Ishikawa (cell line): ENCODE data around the gene CLTCL1.

Experiments
- CEBPB ChIP-seq: IDR thresholded peaks from 2 replicates; pipeline ENCODE4 v1.6.1; 2012
- CREB1 ChIP-seq: IDR thresholded peaks from 2 replicates; pipeline ENCODE4 v1.6.1; 2012; ENCODE audit warnings: low read depth
- EGR1 ChIP-seq: IDR thresholded peaks from 2 replicates; pipeline ENCODE4 v1.6.1; 2012
- EP300 ChIP-seq: IDR thresholded peaks from 2 replicates; pipeline ENCODE4 v1.6.1; 2012; ENCODE audit warnings: borderline replicate concordance
- FOXM1 ChIP-seq: IDR thresholded peaks from 2 replicates; pipeline ENCODE4 v1.6.1; 2012; ENCODE audit warnings: low read depth, borderline replicate concordance
- MAX ChIP-seq: IDR thresholded peaks from 2 replicates; pipeline ENCODE4 v1.6.1; 2012
- NFIC ChIP-seq: IDR thresholded peaks from 2 replicates; pipeline ENCODE4 v1.6.1; 2012
- RAD21 ChIP-seq: IDR thresholded peaks from 2 replicates; pipeline ENCODE4 v1.6.1; 2012; ENCODE audit warnings: low read depth
- TAF1 ChIP-seq: IDR thresholded peaks from 2 replicates; pipeline ENCODE4 v1.6.1; 2012; ENCODE audit warnings: low read depth, mild to moderate bottlenecking
- TCF12 ChIP-seq: IDR thresholded peaks from 2 replicates; pipeline ENCODE4 v1.6.1; 2012; ENCODE audit warnings: low read depth
- TEAD4 ChIP-seq: IDR thresholded peaks from 2 replicates; pipeline ENCODE4 v1.6.1; 2012
- YY1 ChIP-seq: IDR thresholded peaks from 2 replicates; pipeline ENCODE4 v1.6.1; 2012; ENCODE audit warnings: low read depth
- ZBTB7A ChIP-seq: IDR thresholded peaks from 2 replicates; pipeline ENCODE4 v1.6.1; 2012; ENCODE audit warnings: low read depth
- TF ChIP-seq, protein P1 (sequence below): IDR thresholded peaks from 2 replicates; pipeline ENCODE4 v1.6.1; 2012; ENCODE audit warnings: low read depth, mild to moderate bottlenecking
- TF ChIP-seq, protein P2 (sequence below): IDR thresholded peaks from 2 replicates; pipeline ENCODE4 v1.6.1; 2012

The CLTCL1 gene

DNA sequence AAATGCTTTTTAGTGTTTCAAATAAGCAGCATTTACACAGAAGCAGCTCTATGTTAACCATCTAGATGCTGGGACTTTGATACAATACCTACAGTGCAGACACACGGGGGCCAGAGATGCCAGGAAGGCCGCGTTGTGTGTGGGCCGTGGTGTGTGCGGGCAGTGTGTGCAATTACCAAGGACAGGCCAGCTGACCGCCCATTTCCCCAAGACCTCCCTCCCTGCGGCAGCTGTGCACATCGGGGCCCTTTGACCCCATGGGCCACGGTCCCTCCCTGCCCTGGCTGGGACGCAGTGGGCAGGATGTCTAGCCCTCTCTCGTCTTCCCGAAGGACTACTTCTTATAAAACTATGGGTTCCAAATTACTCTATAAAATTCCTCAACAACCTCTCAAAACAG is 38.4 kb downstream of the CLTCL1 start:
- TF ChIP-seq EP300 (no peak), CREB1 (no peak), TCF12 (no peak), FOXM1 (no peak), NFIC (no peak), CEBPB (no peak), MAX (no peak), EGR1 (no peak), TAF1 (no peak), RAD21 (no peak), TEAD4 (no peak), ZBTB7A (no peak), YY1 (no peak)
- TF ChIP-seq, protein P1, sequence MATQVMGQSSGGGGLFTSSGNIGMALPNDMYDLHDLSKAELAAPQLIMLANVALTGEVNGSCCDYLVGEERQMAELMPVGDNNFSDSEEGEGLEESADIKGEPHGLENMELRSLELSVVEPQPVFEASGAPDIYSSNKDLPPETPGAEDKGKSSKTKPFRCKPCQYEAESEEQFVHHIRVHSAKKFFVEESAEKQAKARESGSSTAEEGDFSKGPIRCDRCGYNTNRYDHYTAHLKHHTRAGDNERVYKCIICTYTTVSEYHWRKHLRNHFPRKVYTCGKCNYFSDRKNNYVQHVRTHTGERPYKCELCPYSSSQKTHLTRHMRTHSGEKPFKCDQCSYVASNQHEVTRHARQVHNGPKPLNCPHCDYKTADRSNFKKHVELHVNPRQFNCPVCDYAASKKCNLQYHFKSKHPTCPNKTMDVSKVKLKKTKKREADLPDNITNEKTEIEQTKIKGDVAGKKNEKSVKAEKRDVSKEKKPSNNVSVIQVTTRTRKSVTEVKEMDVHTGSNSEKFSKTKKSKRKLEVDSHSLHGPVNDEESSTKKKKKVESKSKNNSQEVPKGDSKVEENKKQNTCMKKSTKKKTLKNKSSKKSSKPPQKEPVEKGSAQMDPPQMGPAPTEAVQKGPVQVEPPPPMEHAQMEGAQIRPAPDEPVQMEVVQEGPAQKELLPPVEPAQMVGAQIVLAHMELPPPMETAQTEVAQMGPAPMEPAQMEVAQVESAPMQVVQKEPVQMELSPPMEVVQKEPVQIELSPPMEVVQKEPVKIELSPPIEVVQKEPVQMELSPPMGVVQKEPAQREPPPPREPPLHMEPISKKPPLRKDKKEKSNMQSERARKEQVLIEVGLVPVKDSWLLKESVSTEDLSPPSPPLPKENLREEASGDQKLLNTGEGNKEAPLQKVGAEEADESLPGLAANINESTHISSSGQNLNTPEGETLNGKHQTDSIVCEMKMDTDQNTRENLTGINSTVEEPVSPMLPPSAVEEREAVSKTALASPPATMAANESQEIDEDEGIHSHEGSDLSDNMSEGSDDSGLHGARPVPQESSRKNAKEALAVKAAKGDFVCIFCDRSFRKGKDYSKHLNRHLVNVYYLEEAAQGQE = no peak
- TF ChIP-seq, protein P2, sequence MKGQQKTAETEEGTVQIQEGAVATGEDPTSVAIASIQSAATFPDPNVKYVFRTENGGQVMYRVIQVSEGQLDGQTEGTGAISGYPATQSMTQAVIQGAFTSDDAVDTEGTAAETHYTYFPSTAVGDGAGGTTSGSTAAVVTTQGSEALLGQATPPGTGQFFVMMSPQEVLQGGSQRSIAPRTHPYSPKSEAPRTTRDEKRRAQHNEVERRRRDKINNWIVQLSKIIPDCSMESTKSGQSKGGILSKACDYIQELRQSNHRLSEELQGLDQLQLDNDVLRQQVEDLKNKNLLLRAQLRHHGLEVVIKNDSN = no peak

GRCh38 chr22:19244600-19245352 is 46.7 kb downstream of the CLTCL1 start:
- TF ChIP-seq TAF1 = no peak
- TF ChIP-seq EGR1 = no peak
- TF ChIP-seq YY1 = no peak
- TF ChIP-seq CEBPB = no peak
- no peak for TF ChIP-seq FOXM1
- TF ChIP-seq TEAD4 = no peak
- TF ChIP-seq NFIC = no peak
- TF ChIP-seq, protein P2 = no peak
- TF ChIP-seq EP300 = no peak
- TF ChIP-seq TCF12 = no peak
- TF ChIP-seq CREB1 = no peak
- no peak for TF ChIP-seq RAD21

- TF ChIP-seq, protein P1 = no peak
- TF ChIP-seq TAF1 (no peak), TCF12 (no peak), EGR1 (no peak), RAD21 (no peak), ZBTB7A (no peak), NFIC (no peak), MAX (no peak), FOXM1 (no peak), YY1 (no peak), EP300 (no peak), TEAD4 (no peak), CREB1 (no peak)
- TF ChIP-seq, protein P2 = no peak
Observed at GRCh38 chr22:19242699-19243098, 48.8 kb downstream of the CLTCL1 start.

DNA sequence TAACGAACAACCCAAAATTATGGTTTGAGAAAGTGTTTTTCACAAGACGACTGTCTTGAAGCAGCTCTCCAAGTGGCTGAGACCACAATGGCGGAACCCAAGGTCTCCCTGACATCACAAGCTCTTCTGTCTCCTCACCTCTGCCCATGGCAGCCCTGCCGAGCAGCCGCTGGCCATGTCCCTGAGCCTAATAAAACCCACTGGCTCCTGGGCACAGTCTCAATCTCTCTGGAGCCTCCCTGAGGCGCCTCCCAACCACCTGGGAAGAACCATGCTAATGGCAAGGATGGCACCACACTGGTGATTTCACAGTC is 50.0 kb downstream of the CLTCL1 start:
- no peak for TF ChIP-seq YY1

- TF ChIP-seq MAX = no peak
- no peak for TF ChIP-seq TEAD4
- TF ChIP-seq RAD21 = no peak
- no peak for TF ChIP-seq EGR1
- no peak for TF ChIP-seq CEBPB
- TF ChIP-seq, protein P2 = no peak
- no peak for TF ChIP-seq CREB1
- TF ChIP-seq, protein P1 = no peak
- TF ChIP-seq YY1 = no peak
- TF ChIP-seq EP300 = no peak
- no peak for TF ChIP-seq NFIC
Observed at GRCh38 chr22:19240813-19241592, 50.5 kb downstream of the CLTCL1 start.
